CD8-positive, alpha-beta memory T cell (primary cell): ENCODE data around the gene SAP30BP. TPM values are rescaled to one million over a fixed set of nuclear protein-coding genes. Genes with fewer than 3 reads are reported as not detected.

Experiments used
- CTCF ChIA-PET: fragments of 350-600 bp; sonication (Branson Sonifier 250); formaldehyde crosslinking; loops from one replicate; lab custom pipeline; 2021; ENCODE audit warnings: antibody characterized with exemption; lab: Charles Lee
- POLR2A ChIA-PET: fragments of 350-600 bp; sonication (Branson Sonifier 250); formaldehyde crosslinking; loops from one replicate; lab custom pipeline; 2021; ENCODE audit warnings: antibody characterized with exemption; lab: Charles Lee
- DNase-seq, 5 donors: peaks; one replicate each; pipeline versions ENCODE4 v3.0.0 to v3.0.0-alpha.2; 2020 to 2022; ENCODE audit warnings: mixed read lengths in 1 of 5
- H3K27ac ChIP-seq: one replicate; pipeline ENCODE4 v1.7.0; 2013; ENCODE audit warnings: low read depth, mild to moderate bottlenecking, low read length, moderate library complexity
- H3K27me3 ChIP-seq: 2 replicates; pipeline ENCODE4 v1.7.0; 2013; ENCODE audit warnings: low read length, mild to moderate bottlenecking; ENCODE audit not compliant: insufficient read depth, poor library complexity, severe bottlenecking
- H3K36me3 ChIP-seq: 2 replicates; pipeline ENCODE4 v1.7.0; 2013; ENCODE audit warnings: mild to moderate bottlenecking, low read length, moderate library complexity; ENCODE audit not compliant: insufficient read depth
- H3K4me1 ChIP-seq: 2 replicates; pipeline ENCODE4 v1.7.0; 2013; ENCODE audit warnings: mild to moderate bottlenecking, low read length, moderate library complexity; ENCODE audit not compliant: insufficient read depth
- H3K4me3 ChIP-seq: 2 replicates; pipeline ENCODE4 v1.7.0; 2013; ENCODE audit warnings: mild to moderate bottlenecking, low read length
- H3K9me3 ChIP-seq: 2 replicates; pipeline ENCODE4 v1.7.0; 2013; ENCODE audit warnings: mild to moderate bottlenecking, low read length
- H3K27ac Mint-ChIP-seq, 8 donors: one replicate each; pipeline ENCODE4 v1.8.0; 2020 to 2021; ENCODE audit warnings: mixed read lengths in 8 of 8, mild to moderate bottlenecking in 6 of 8, inconsistent platforms in 3 of 8, moderate library complexity in 3 of 8
- H3K27me3 Mint-ChIP-seq, 2 donors: one replicate each; pipeline ENCODE4 v1.8.0; 2020 to 2021; ENCODE audit warnings: mixed read lengths in 2 of 2, mild to moderate bottlenecking in 1 of 2, moderate library complexity in 1 of 2
- H3K36me3 Mint-ChIP-seq, 3 donors: one replicate each; pipeline ENCODE4 v1.8.0; 2020 to 2021; ENCODE audit warnings: mixed read lengths in 3 of 3, inconsistent platforms in 1 of 3, mild to moderate bottlenecking in 1 of 3
- H3K4me1 Mint-ChIP-seq, 3 donors: one replicate each; pipeline ENCODE4 v1.8.0; 2020 to 2021; ENCODE audit warnings: mixed read lengths in 3 of 3, inconsistent platforms in 1 of 3, mild to moderate bottlenecking in 1 of 3
- H3K4me3 Mint-ChIP-seq, 7 donors: one replicate each; pipeline ENCODE4 v1.8.0; 2020 to 2021; ENCODE audit warnings: mixed read lengths in 7 of 7, mild to moderate bottlenecking in 6 of 7, moderate library complexity in 4 of 7, inconsistent platforms in 2 of 7
- H3K9me3 Mint-ChIP-seq, 5 donors: one replicate each; pipeline ENCODE4 v1.8.0; 2020 to 2022; ENCODE audit warnings: mixed read lengths in 5 of 5, mild to moderate bottlenecking in 3 of 5, moderate library complexity in 2 of 5, inconsistent platforms in 1 of 5
- polyA plus RNA-seq: library from polyadenylated mRNA; unstranded; fragments of 300-500 nt; fragmentation: Illumina TruSeq; gene quantifications from one replicate; pipeline ENCODE4 v1.2.3, GENCODE V29; 2021
- total RNA-seq, 2 experiments: library from RNA; stranded (reverse); gene quantifications; one replicate each; pipeline ENCODE4 v1.2.3, GENCODE V29; 2021

Gene SAP30BP
- total RNA-seq (100 to 1,000 TPM in 1 of 2 experiments, 10 to 100 TPM in 1; 98.0 to 111 TPM), polyA plus RNA-seq (87.5 TPM)

- Mint-ChIP-seq H3K4me3 (peak within 1 kb of the TSS in 5 of 7 donors; percentile 23 to 68 (median 51)), H3K9me3 (no peaks in the 10 kb centered on the region), H3K27me3 (no peaks in the 10 kb centered on the region), H3K36me3 (peaks cover 7 to 50% (median 15%) of the 10 kb centered on the region in 3 donors), H3K4me1 (peaks cover 16 to 21% (median 20%) of the 10 kb centered on the region in 3 donors), H3K27ac (peak within 1 kb of the TSS in 3 of 8 donors; percentile 53 to 76 (median 75))
- Histone ChIP-seq H3K4me1 (peaks cover 28% of the 10 kb centered on the region), H3K9me3 (no peaks in the 10 kb centered on the region), H3K4me3 (peak within 1 kb of the TSS; percentile 98), H3K36me3 (peaks cover 27% of the 10 kb centered on the region), H3K27me3 (no peaks in the 10 kb centered on the region), H3K27ac (peak within 1 kb of the TSS; percentile 96)
- CTCF ChIA-PET: interaction anchor here (0.8 to 2.8 kb wide), 7 partner anchors 11 to 192 kb away, joined by 3 to 12 read pairs (median 3); no protein-coding TSS in a partner anchor
- peak; percentile 94 to 99 (median 97) for DNase-seq
- POLR2A ChIA-PET: interaction anchor here (0.5 to 1.7 kb wide), 10 partner anchors 10 to 1014 kb away, joined by 3 to 4 read pairs (median 4); partner anchors contain the start of genes GALK1, GGA3 and TSEN54
Measured at GRCh38 chr17:75666959-75667790, at the start of gene SAP30BP, which contains the start of gene RECQL5. SAP30BP (plus strand) TSS chr17:75667338; CDS start chr17:75667373, 35 bp downstream. RECQL5 (minus strand) TSS chr17:75667154; CDS start chr17:75666557, 597 bp downstream.

GRCh38 chr17:75617675-75618074 is 49.5 kb upstream of the SAP30BP start:
- no peak overlapping the region for H3K4me3 ChIP-seq
- H3K9me3 ChIP-seq: no peaks in the 10 kb centered on the region
- H3K27ac Mint-ChIP-seq: no peak overlapping the region
- no peak overlapping the region for H3K4me3 Mint-ChIP-seq
- no peaks in the 10 kb centered on the region for H3K27me3 Mint-ChIP-seq
- no peaks in the 10 kb centered on the region for H3K27me3 ChIP-seq
- no peaks in the 10 kb centered on the region for H3K4me1 ChIP-seq
- H3K36me3 Mint-ChIP-seq: peaks cover 0 to 12% (median 3%) of the 10 kb centered on the region in 3 donors
- no peaks in the 10 kb centered on the region for H3K36me3 ChIP-seq
- ChIA-PET POLR2A (no interaction called here), CTCF (interaction anchor here (1.7 kb wide), 1 partner anchor 132 kb away, joined by 6 read pairs; no protein-coding TSS in a partner anchor)
- no peaks in the 10 kb centered on the region for H3K4me1 Mint-ChIP-seq
- H3K27ac ChIP-seq: no peak overlapping the region
- no peak for DNase-seq
- no peaks in the 10 kb centered on the region for H3K9me3 Mint-ChIP-seq

GRCh38 chr17:75619506-75620431 is 47.4 kb upstream of the SAP30BP start:
- Mint-ChIP-seq H3K4me3 (no peak overlapping the region), H3K9me3 (no peaks in the 10 kb centered on the region), H3K27ac (peak overlapping the region in 1 of 8 donors; percentile 33), H3K27me3 (peaks cover 0 to 2% of the 10 kb centered on the region in 2 donors), H3K36me3 (peaks cover 0 to 12% (median 3%) of the 10 kb centered on the region in 3 donors), H3K4me1 (no peaks in the 10 kb centered on the region)
- Histone ChIP-seq H3K4me1 (no peaks in the 10 kb centered on the region), H3K9me3 (no peaks in the 10 kb centered on the region), H3K27ac (no peak overlapping the region), H3K36me3 (no peaks in the 10 kb centered on the region), H3K27me3 (no peaks in the 10 kb centered on the region), H3K4me3 (no peak overlapping the region)
- ChIA-PET CTCF (interaction anchor here (1.2 kb wide), 2 partner anchors 9 to 13 kb away, joined by 4 to 5 read pairs; partner anchors contain the start of gene SMIM5), POLR2A (no interaction called here)
- no peak for DNase-seq

- H3K27me3 Mint-ChIP-seq: peaks cover 0 to 2% of the 10 kb centered on the region in 2 donors
- no peak overlapping the region for H3K4me3 ChIP-seq
- no peak overlapping the region for H3K27ac Mint-ChIP-seq
- no peaks in the 10 kb centered on the region for H3K36me3 ChIP-seq
- H3K4me1 ChIP-seq: no peaks in the 10 kb centered on the region
- H3K27me3 ChIP-seq: no peaks in the 10 kb centered on the region
- ChIA-PET POLR2A (no interaction called here), CTCF (interaction anchor here (1.1 to 1.7 kb wide), 2 partner anchors 11 to 132 kb away, joined by 3 to 6 read pairs; partner anchors contain the start of gene SMIM5)
- no peaks in the 10 kb centered on the region for H3K4me1 Mint-ChIP-seq
- no peaks in the 10 kb centered on the region for H3K9me3 ChIP-seq
- DNase-seq: no peak
- no peak overlapping the region for H3K27ac ChIP-seq
- peaks cover 0 to 16% (median 3%) of the 10 kb centered on the region in 3 donors for H3K36me3 Mint-ChIP-seq
- no peaks in the 10 kb centered on the region for H3K9me3 Mint-ChIP-seq
- H3K4me3 Mint-ChIP-seq: no peak overlapping the region
Measured at GRCh38 chr17:75621489-75621888, 45.6 kb upstream of the SAP30BP start.

GRCh38 chr17:75622076-75622475 is 45.1 kb upstream of the SAP30BP start:
- CTCF ChIA-PET: interaction anchor here (1.1 to 1.7 kb wide), 2 partner anchors 11 to 131 kb away, joined by 3 to 6 read pairs; partner anchors contain the start of gene SMIM5
- Histone ChIP-seq H3K4me1 (no peaks in the 10 kb centered on the region), H3K36me3 (no peaks in the 10 kb centered on the region), H3K27me3 (no peaks in the 10 kb centered on the region), H3K9me3 (no peaks in the 10 kb centered on the region), H3K27ac (no peak overlapping the region), H3K4me3 (no peak overlapping the region)
- Mint-ChIP-seq H3K36me3 (peaks cover 0 to 18% (median 3%) of the 10 kb centered on the region in 3 donors), H3K4me3 (no peak overlapping the region), H3K9me3 (no peaks in the 10 kb centered on the region), H3K27ac (peak overlapping the region in 4 of 8 donors; percentile 6 to 89 (median 56)), H3K27me3 (peaks cover 0 to 2% of the 10 kb centered on the region in 2 donors), H3K4me1 (no peaks in the 10 kb centered on the region)
- POLR2A ChIA-PET: no interaction called here
- DNase-seq: no peak

- CTCF ChIA-PET: interaction anchor here (1.1 to 2.6 kb wide), 2 partner anchors 10 to 131 kb away, joined by 3 to 18 read pairs; partner anchors contain the start of gene SMIM5
Measured at GRCh38 chr17:75622771-75623273, 44.3 kb upstream of the SAP30BP start.

GRCh38 chr17:75623386-75623785 is 43.8 kb upstream of the SAP30BP start:
- H3K36me3 ChIP-seq: no peaks in the 10 kb centered on the region
- H3K4me3 Mint-ChIP-seq: no peak overlapping the region
- no peaks in the 10 kb centered on the region for H3K9me3 ChIP-seq
- peaks cover 0 to 2% of the 10 kb centered on the region in 2 donors for H3K27me3 Mint-ChIP-seq
- no peak overlapping the region for H3K27ac ChIP-seq
- ChIA-PET CTCF (interaction anchor here (1.3 to 2.6 kb wide), 2 partner anchors 10 to 14 kb away, joined by 3 to 18 read pairs; partner anchors contain the start of gene SMIM5), POLR2A (no interaction called here)
- no peak overlapping the region for H3K4me3 ChIP-seq
- H3K4me1 Mint-ChIP-seq: no peaks in the 10 kb centered on the region
- H3K9me3 Mint-ChIP-seq: no peaks in the 10 kb centered on the region
- H3K4me1 ChIP-seq: no peaks in the 10 kb centered on the region
- H3K27ac Mint-ChIP-seq: no peak overlapping the region
- H3K27me3 ChIP-seq: no peaks in the 10 kb centered on the region
- no peak for DNase-seq
- peaks cover 0 to 20% (median 3%) of the 10 kb centered on the region in 3 donors for H3K36me3 Mint-ChIP-seq

More at GRCh38 chr17:75622771-75623273, 44.3 kb upstream of the SAP30BP start:
- Histone ChIP-seq H3K27me3 (no peaks in the 10 kb centered on the region), H3K4me3 (no peak overlapping the region), H3K27ac (no peak overlapping the region), H3K36me3 (no peaks in the 10 kb centered on the region), H3K4me1 (no peaks in the 10 kb centered on the region), H3K9me3 (no peaks in the 10 kb centered on the region)
- H3K27ac Mint-ChIP-seq: peak overlapping the region in 2 of 8 donors; percentile 33 to 36
- POLR2A ChIA-PET: no interaction called here
- DNase-seq: no peak
- peaks cover 0 to 20% (median 3%) of the 10 kb centered on the region in 3 donors for H3K36me3 Mint-ChIP-seq
- H3K9me3 Mint-ChIP-seq: no peaks in the 10 kb centered on the region
- no peak overlapping the region for H3K4me3 Mint-ChIP-seq
- H3K27me3 Mint-ChIP-seq: peaks cover 0 to 2% of the 10 kb centered on the region in 2 donors
- H3K4me1 Mint-ChIP-seq: no peaks in the 10 kb centered on the region
